K562 (cell line): ENCODE results near the gene LY6G5B. TPM values are rescaled to one million over a fixed set of nuclear protein-coding genes. Genes with fewer than 3 reads are reported as not detected.

Source experiments
- CTBP1 ChIP-seq: fragments of 450-650 bp; IDR thresholded peaks from 2 replicates; pipeline ENCODE4 v1.6.1; 2016; ENCODE audit warnings: borderline replicate concordance
- HBP1 ChIP-seq: fragments of 450-650 bp; formaldehyde crosslinking; IDR thresholded peaks from 2 replicates; pipeline ENCODE4 v1.4.0; 2022; ENCODE audit warnings: missing genetic modification characterization
- HDAC1 ChIP-seq, 2 experiments: fragments of 450-650 bp; IDR thresholded peaks; 2 replicates each; pipeline ENCODE4 v1.6.1; 2016 to 2017; ENCODE audit warnings: inconsistent platforms in 1 of 2, mild to moderate bottlenecking in 1 of 2, moderate library complexity in 1 of 2
- KAT8 ChIP-seq: fragments of 450-650 bp; IDR thresholded peaks from 2 replicates; pipeline ENCODE4 v1.6.1; 2016; ENCODE audit warnings: low read depth, mild to moderate bottlenecking
- MCM7 ChIP-seq, 2 experiments: fragments of 450-650 bp; IDR thresholded peaks; 2 replicates each; pipeline ENCODE4 v1.6.1; 2016 to 2018
- MLX ChIP-seq, 2 experiments: fragments of 450-650 bp in 1 of 2; sonication (generic) in 1 of 2; formaldehyde crosslinking; conservative IDR thresholded peaks; 2 replicates each; pipeline versions ENCODE4 v1.4.0 to v1.8.1; 2020 to 2022; ENCODE audit warnings: mild to moderate bottlenecking in 1 of 2, missing genetic modification reagents in 1 of 2
- OTX1 ChIP-seq: fragments of 450-650 bp; formaldehyde crosslinking; IDR thresholded peaks from 2 replicates; pipeline ENCODE4 v1.4.0; 2022; ENCODE audit warnings: mild to moderate bottlenecking
- PHF21A ChIP-seq: fragments of 450-650 bp; IDR thresholded peaks from 2 replicates; pipeline ENCODE4 v1.6.1; 2017; ENCODE audit warnings: low read depth, borderline replicate concordance
- PHF8 ChIP-seq: fragments of 200-600 bp; sonication (generic); IDR thresholded peaks from 2 replicates; pipeline ENCODE4 v1.6.1; 2012; ENCODE audit warnings: mixed run types, mild to moderate bottlenecking, inconsistent platforms, low read length, moderate library complexity, borderline replicate concordance
- POLR3G ChIP-seq: IDR thresholded peaks from 2 replicates; pipeline ENCODE4 v1.6.1; 2011; ENCODE audit not compliant: insufficient read length, insufficient replicate concordance; ENCODE audit errors: extremely low read depth
- PREB ChIP-seq: sonication (generic); formaldehyde crosslinking; IDR thresholded peaks from 2 replicates; pipeline ENCODE4 v1.8.1; 2023; ENCODE audit warnings: mild to moderate bottlenecking, missing genetic modification reagents
- PRMT5 ChIP-seq: sonication (generic); formaldehyde crosslinking; IDR thresholded peaks from 2 replicates; pipeline ENCODE4 v1.5.0; 2020; ENCODE audit warnings: missing genetic modification reagents
- PYGO2 ChIP-seq: fragments of 450-650 bp; IDR thresholded peaks from 2 replicates; pipeline ENCODE4 v1.6.1; 2016; ENCODE audit warnings: mild to moderate bottlenecking, missing genetic modification characterization, moderate library complexity, missing compliant biosample characterization
- RCOR1 ChIP-seq, 2 experiments: IDR thresholded peaks; 2 replicates each; pipeline ENCODE4 v1.6.1; 2012; ENCODE audit warnings: low read depth in 2 of 2, low read length in 2 of 2, borderline replicate concordance in 1 of 2, improper control_type of control experiment in 1 of 2
- XRCC3 ChIP-seq: fragments of 450-650 bp; IDR thresholded peaks from 2 replicates; pipeline ENCODE4 v1.6.1; 2017; ENCODE audit warnings: mild to moderate bottlenecking, moderate library complexity
- ZBTB2 ChIP-seq: fragments of 450-650 bp; IDR thresholded peaks from 2 replicates; pipeline ENCODE4 v1.6.1; 2016; ENCODE audit warnings: antibody characterized with exemption
- ZBTB7A ChIP-seq: IDR thresholded peaks from 2 replicates; pipeline ENCODE4 v1.6.1; 2011; ENCODE audit warnings: low read depth, mild to moderate bottlenecking, low read length, moderate library complexity, borderline replicate concordance; ENCODE audit not compliant: control insufficient read depth
- ZFP1 ChIP-seq: fragments of 450-650 bp; formaldehyde crosslinking; IDR thresholded peaks from 2 replicates; pipeline ENCODE4 v1.4.0; 2020; ENCODE audit warnings: mild to moderate bottlenecking, mixed read lengths
- ZNF444 ChIP-seq: fragments of 250-450 bp; sonication (Bioruptor Pico); IDR thresholded peaks from 2 replicates; pipeline ENCODE4 v1.4.0; 2020; ENCODE audit warnings: mild to moderate bottlenecking, moderate library complexity
- ZNF668 ChIP-seq: fragments of 250-450 bp; sonication (Bioruptor Pico); IDR thresholded peaks from 2 replicates; pipeline ENCODE4 v1.8.0; 2022; ENCODE audit warnings: mild to moderate bottlenecking, inconsistent platforms
- polyA plus RNA-seq, 8 experiments: library from polyadenylated mRNA; depleted of rRNA in 4 of 8; stranded (reverse) in 5 of 8; unstranded in 3 of 8; fragments of >200 nt; fragmentation: Nextera tagmentation in 2 of 8; fragmentation: Illumina TruSeq in 1 of 8; extraction: Ambion mirVana in 2 of 8; extraction: Trizol in 1 of 8; gene quantifications; 2 replicates each; pipeline versions ENCODE4 v1.2.1 to v1.2.3, GENCODE V29; 2011 to 2014; ENCODE audit warnings: inconsistent platforms in 1 of 8, missing spikeins in 1 of 8
- total RNA-seq, 7 experiments: library from RNA; depleted of rRNA in 6 of 7; stranded (reverse); fragments of >200 nt in 6 of 7; fragmentation: Illumina TruSeq in 2 of 7; extraction: Trizol in 2 of 7; gene quantifications; 2 replicates each; pipeline versions ENCODE4 v1.2.1 to v1.2.3, GENCODE V29; 2011 to 2021; ENCODE audit warnings: low replicate concordance in 1 of 7

LY6G5B gene
- total and polyA plus RNA-seq, 9 of the 15 experiments (the other 6 are each of a cell fraction or from before 2014, with no cell fraction given) = 6.0 to 27.0 (median 7.5) TPM

GRCh38 chr6:31620586-31621319 is 49.0 kb upstream of the LY6G5B start, which contains the start of gene PRRC2A (continued):
- TF ChIP-seq KAT8 (peak; percentile 78), OTX1 (CRISPR knock-in tag) (peak; percentile 51; the same call in 1 of the 2 replicates), ZBTB7A (peak; percentile 59; the same call in 1 of the 2 replicates), ZBTB2 (peak; percentile 51; the same call in 1 of the 2 replicates), ZFP1 (CRISPR knock-in tag) (no peak), ZNF668 (no peak), HBP1 (CRISPR knock-in tag) (peak; percentile 41; the same call in 1 of the 2 replicates), PREB (0 out of 2 replicates have a peak, but pooled peaks have one; percentile 57), PHF21A (peak; percentile 57; the same call in 1 of the 2 replicates), MCM7 (IDR thresholded peaks at IDR 0.05) (no peak), PYGO2 (tag) (no peak), PHF8 (peak; percentile 75), XRCC3 (no peak), CTBP1 (no peak; the same call in 1 of the 2 replicates), RCOR1 (IDR thresholded peaks at IDR 0.05; ENCODE audit: borderline replicate concordance in 1 of 2, low read depth in 2 of 2, low read length in 2 of 2) (no peak), ZNF444 (CRISPR knock-in tag) (no peak), POLR3G (no peak), HDAC1 (IDR thresholded peaks at IDR 0.05) (0 out of 4 replicates have a peak, but pooled peaks of 1 of the 2 experiments have one; percentile 74), PRMT5 (CRISPR knock-in tag) (peak; percentile 60; the same call in 1 of the 2 replicates), MLX (CRISPR knock-in tag; conservative IDR thresholded peaks at IDR 0.05) (no peak)
